ENCODE data around the gene MAML3.

- TF ChIP-seq, protein P1, sequence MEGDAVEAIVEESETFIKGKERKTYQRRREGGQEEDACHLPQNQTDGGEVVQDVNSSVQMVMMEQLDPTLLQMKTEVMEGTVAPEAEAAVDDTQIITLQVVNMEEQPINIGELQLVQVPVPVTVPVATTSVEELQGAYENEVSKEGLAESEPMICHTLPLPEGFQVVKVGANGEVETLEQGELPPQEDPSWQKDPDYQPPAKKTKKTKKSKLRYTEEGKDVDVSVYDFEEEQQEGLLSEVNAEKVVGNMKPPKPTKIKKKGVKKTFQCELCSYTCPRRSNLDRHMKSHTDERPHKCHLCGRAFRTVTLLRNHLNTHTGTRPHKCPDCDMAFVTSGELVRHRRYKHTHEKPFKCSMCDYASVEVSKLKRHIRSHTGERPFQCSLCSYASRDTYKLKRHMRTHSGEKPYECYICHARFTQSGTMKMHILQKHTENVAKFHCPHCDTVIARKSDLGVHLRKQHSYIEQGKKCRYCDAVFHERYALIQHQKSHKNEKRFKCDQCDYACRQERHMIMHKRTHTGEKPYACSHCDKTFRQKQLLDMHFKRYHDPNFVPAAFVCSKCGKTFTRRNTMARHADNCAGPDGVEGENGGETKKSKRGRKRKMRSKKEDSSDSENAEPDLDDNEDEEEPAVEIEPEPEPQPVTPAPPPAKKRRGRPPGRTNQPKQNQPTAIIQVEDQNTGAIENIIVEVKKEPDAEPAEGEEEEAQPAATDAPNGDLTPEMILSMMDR (IDR thresholded peaks at IDR 0.05; ENCODE audit: insufficient read depth, low read depth, low read length) = no peak
- TF ChIP-seq EZH2 (IDR thresholded peaks at IDR 0.05; ENCODE audit: insufficient read depth, low read length) = no peak
Observed at GRCh38 chr4:139782926-139783522, 371.0 kb downstream of the MAML3 start.

All from astrocyte (in vitro differentiated cells and primary cell).